B cell (primary cell): ENCODE data around the gene SLC26A1. TPM values are rescaled to one million over a fixed set of nuclear protein-coding genes. Genes with fewer than 3 reads are reported as not detected.

Experiments used
- ATAC-seq: fragments of 200-7000 bp; cut with Tn5 transposase; one replicate; pipeline ENCODE4 v1.10.0; 2021; ENCODE audit warnings: low read depth, mild to moderate bottlenecking, moderate number of reproducible peaks, moderate library complexity
- CTCF ChIA-PET: fragments of 350-600 bp; sonication (Branson Sonifier 250); formaldehyde crosslinking; loops from one replicate; lab custom pipeline; 2021; ENCODE audit warnings: antibody characterized with exemption, inconsistent platforms; lab: Charles Lee
- POLR2A ChIA-PET: fragments of 350-600 bp; sonication (Branson Sonifier 250); formaldehyde crosslinking; loops from one replicate; lab custom pipeline; 2021; ENCODE audit warnings: antibody characterized with exemption; lab: Charles Lee
- DNase-seq: peaks from one replicate; pipeline ENCODE4 v3.0.0; 2013
- H2AFZ ChIP-seq: 2 replicates; pipeline ENCODE4 v1.6.1; 2012; ENCODE audit warnings: mild to moderate bottlenecking, low read depth, low read length; ENCODE audit not compliant: insufficient read depth, poor library complexity, severe bottlenecking
- H3K27ac ChIP-seq, 2 donors: 1 replicate in 1 of 2; 2 replicates in 1 of 2; pipeline ENCODE4 v1.5.1; 2012 to 2013; ENCODE audit warnings: low read length in 2 of 2, mild to moderate bottlenecking in 2 of 2, moderate library complexity in 1 of 2
- H3K27me3 ChIP-seq, 4 experiments: fragments of 200-600 bp in 1 of 4; sonication (generic) in 1 of 4; replicated peaks in 1 of 4; 1 replicate in 2 of 4; 2 replicates in 2 of 4; pipeline versions ENCODE4 v1.6.1 to v1.7.0; 2013 to 2016; ENCODE audit warnings: low read length in 3 of 4, mild to moderate bottlenecking in 2 of 4, mixed read lengths in 1 of 4, moderate library complexity in 1 of 4; ENCODE audit not compliant: insufficient read depth in 4 of 4, control insufficient read depth in 3 of 4; ENCODE audit errors: control extremely low read depth in 1 of 4
- H3K36me3 ChIP-seq, 2 experiments: replicated peaks in 1 of 2; 1 replicate in 1 of 2; 2 replicates in 1 of 2; pipeline versions ENCODE4 v1.6.1 to v1.7.1; 2013; ENCODE audit warnings: low read length in 1 of 2; ENCODE audit not compliant: insufficient read depth in 2 of 2, control insufficient read depth in 1 of 2; ENCODE audit errors: control extremely low read depth in 1 of 2, extremely low read depth in 1 of 2
- H3K4me1 ChIP-seq, 2 donors: fragments of 200-600 bp in 1 of 2; sonication (generic) in 1 of 2; 1 replicate in 1 of 2; 2 replicates in 1 of 2; pipeline versions ENCODE4 v1.5.1 to v1.6.1; 2013 to 2017; ENCODE audit warnings: low read length in 2 of 2; ENCODE audit not compliant: control insufficient read depth in 2 of 2, insufficient read depth in 2 of 2
- H3K4me2 ChIP-seq: replicated peaks from 2 replicates; pipeline ENCODE3; 2012; ENCODE audit warnings: mild to moderate bottlenecking, low read depth, low read length; ENCODE audit not compliant: poor library complexity, severe bottlenecking
- H3K4me3 ChIP-seq, 5 experiments: fragments of 200-600 bp in 1 of 5; sonication (generic) in 1 of 5; 1 replicate in 3 of 5; 2 replicates in 2 of 5; pipeline versions ENCODE4 v1.5.1 to v1.7.0; 2011 to 2016; ENCODE audit warnings: low read length in 4 of 5, mild to moderate bottlenecking in 4 of 5, low read depth in 2 of 5, control low read depth in 1 of 5, moderate library complexity in 1 of 5; ENCODE audit not compliant: insufficient read depth in 1 of 5; ENCODE audit errors: control extremely low read depth in 1 of 5, extremely low read depth in 1 of 5
- H3K79me2 ChIP-seq: fragments of 200-600 bp; sonication (generic); one replicate; pipeline ENCODE4 v1.6.0; 2016; ENCODE audit warnings: low read length; ENCODE audit not compliant: control insufficient read depth, insufficient read depth
- H3K9ac ChIP-seq: fragments of 200-600 bp; sonication (generic); 2 replicates; pipeline ENCODE4 v1.6.1; 2017; ENCODE audit warnings: mild to moderate bottlenecking, low read length, moderate library complexity
- H3K9me3 ChIP-seq, 3 donors: one replicate each; pipeline versions ENCODE4 v1.6.1 to v1.7.1; 2013; ENCODE audit warnings: low read length in 2 of 3; ENCODE audit not compliant: control insufficient read depth in 2 of 3, insufficient read depth in 1 of 3; ENCODE audit errors: control extremely low read depth in 1 of 3
- H4K20me1 ChIP-seq: 2 replicates; pipeline ENCODE4 v1.6.0; 2012; ENCODE audit warnings: mild to moderate bottlenecking, low read length; ENCODE audit not compliant: insufficient read depth, control insufficient read depth, poor library complexity, severe bottlenecking
- H3K27ac Mint-ChIP-seq: one replicate; pipeline ENCODE4 v1.8.0; 2021; ENCODE audit warnings: mixed read lengths
- H3K27me3 Mint-ChIP-seq: one replicate; pipeline ENCODE4 v1.8.0; 2021; ENCODE audit warnings: mixed read lengths
- H3K4me1 Mint-ChIP-seq: one replicate; pipeline ENCODE4 v1.8.0; 2021; ENCODE audit warnings: mixed read lengths
- H3K4me3 Mint-ChIP-seq: one replicate; pipeline ENCODE4 v1.8.0; 2021; ENCODE audit warnings: mixed read lengths
- H3K9me3 Mint-ChIP-seq: one replicate; pipeline ENCODE4 v1.8.0; 2022; ENCODE audit warnings: mixed read lengths; ENCODE audit not compliant: insufficient read depth
- CTCF ChIP-seq: fragments of 200-600 bp; IDR thresholded peaks from one replicate; pipeline ENCODE4 v1.8.0; 2022; ENCODE audit warnings: antibody characterized with exemption, mild to moderate bottlenecking
- EZH2 ChIP-seq: IDR thresholded peaks from 2 replicates; pipeline ENCODE4 v1.6.1; 2012; ENCODE audit warnings: borderline replicate concordance, low read depth, mild to moderate bottlenecking, moderate library complexity, low read length; ENCODE audit not compliant: insufficient read depth, poor library complexity, severe bottlenecking
- WGBS: methylation state at CpG from one replicate; pipeline ENCODE4 v1.1.5; 2013; ENCODE audit warnings: missing lambda C conversion rate; ENCODE audit not compliant: insufficient coverage; 5-methylcytosine and 5-hydroxymethylcytosine counted together
- intact Hi-C: fragments of 100-400 bp; cut with micrococcal nuclease; formaldehyde crosslinking; loops from one replicate; pipeline ENCODE4 v1.10.0; 2022
- polyA plus RNA-seq: library from polyadenylated mRNA; depleted of rRNA; stranded (reverse); fragments of >200 nt; gene quantifications from 2 replicates; pipeline ENCODE4 v1.2.3, GENCODE V29; 2012
- total RNA-seq, 2 donors: library from RNA; stranded (reverse); fragments of 120-200 nt in 1 of 2; gene quantifications; 1 replicate in 1 of 2; 2 replicates in 1 of 2; pipeline versions ENCODE4 v1.2.3 to v1.2.4, GENCODE V29; 2013 to 2022

The SLC26A1 gene
- total and polyA plus RNA-seq, 2 donors (not counting 1 experiment from before 2014, with no cell fraction given) = 0.03 to 1.1 TPM

- Mint-ChIP-seq H3K9me3 (no peaks in the 10 kb centered on the region), H3K27ac (no peak overlapping the region), H3K27me3 (no peaks in the 10 kb centered on the region), H3K4me3 (no peak overlapping the region), H3K4me1 (peaks cover 24% of the 10 kb centered on the region)
- TF ChIP-seq EZH2 (no peak), CTCF (no peak)
- Histone ChIP-seq H3K9me3 (no peaks in the 10 kb centered on the region), H3K79me2 (no peaks in the 10 kb centered on the region), H3K36me3 (no peaks in the 10 kb centered on the region), H3K4me3 (no peak overlapping the region), H3K27ac (no peak overlapping the region), H3K4me1 (peaks cover 18 to 26% of the 10 kb centered on the region in 2 donors), H3K4me2 (no peak overlapping the region), H3K27me3 (peaks cover 0 to 3% (median under 1%) of the 10 kb centered on the region in 4 experiments), H4K20me1 (no peaks in the 10 kb centered on the region), H2AFZ (no peak overlapping the region), H3K9ac (no peak overlapping the region)
- 92% methylated on average over 12 of the region's 15 CpGs for WGBS
- ChIA-PET CTCF (no interaction called here), POLR2A (no interaction called here)
- intact Hi-C loops = no loop called here
- DNase-seq = no peak
- no peak for ATAC-seq
These were observed 24.5 kb upstream of the SLC26A1 start for GRCh38 chr4:1017706-1018105.

GRCh38 chr4:1017211-1017610 lies 24.0 kb upstream of the SLC26A1 start:
- Mint-ChIP-seq H3K27ac (no peak overlapping the region), H3K4me3 (no peak overlapping the region), H3K4me1 (peaks cover 24% of the 10 kb centered on the region), H3K9me3 (no peaks in the 10 kb centered on the region), H3K27me3 (no peaks in the 10 kb centered on the region)
- peaks cover 0 to 5% (median 1%) of the 10 kb centered on the region in 4 experiments for H3K27me3 ChIP-seq
- no peak overlapping the region for H3K27ac ChIP-seq
- no peak overlapping the region for H3K9ac ChIP-seq
- intact Hi-C loops = no loop called here
- POLR2A ChIA-PET = no interaction called here
- WGBS = 94% methylated on average over 12 of the region's 16 CpGs
- DNase-seq (no peak), ATAC-seq (no peak)
- H4K20me1 ChIP-seq = no peaks in the 10 kb centered on the region
- H3K4me1 ChIP-seq = peaks cover 17 to 25% of the 10 kb centered on the region in 2 donors
- no peaks in the 10 kb centered on the region for H3K79me2 ChIP-seq
- CTCF ChIA-PET = no interaction called here
- H3K4me3 ChIP-seq = no peak overlapping the region
- H3K4me2 ChIP-seq = no peak overlapping the region
- H3K36me3 ChIP-seq = no peaks in the 10 kb centered on the region
- H2AFZ ChIP-seq = no peak overlapping the region
- TF ChIP-seq EZH2 = no peak
- TF ChIP-seq CTCF = no peak
- no peaks in the 10 kb centered on the region for H3K9me3 ChIP-seq
